Cardiac fibroblast (primary cell): Measurements from ENCODE around the gene GRIK3.

Source experiments
- DNase-seq, 2 donors: peaks; one replicate each; pipeline versions ENCODE4 v3.0.0 to v3.0.0-alpha.2; 2010; ENCODE audit warnings: low read depth in 2 of 2
- H3K4me3 ChIP-seq, 2 donors: replicated peaks in 1 of 2; 1 replicate in 1 of 2; 2 replicates in 1 of 2; pipeline ENCODE4 v1.5.1; 2011; ENCODE audit warnings: low read depth in 2 of 2, low read length in 2 of 2, mild to moderate bottlenecking in 2 of 2, moderate library complexity in 1 of 2
- CTCF ChIP-seq: IDR thresholded peaks from one replicate; pipeline ENCODE4 v1.5.1; 2011; ENCODE audit warnings: low read depth, mild to moderate bottlenecking, low read length, inconsistent platforms

Gene GRIK3

GRCh38 chr1:36857754-36858153 lies 176.6 kb downstream of the GRIK3 start:
- TF ChIP-seq CTCF = no peak
- DNase-seq = no peak

DNA sequence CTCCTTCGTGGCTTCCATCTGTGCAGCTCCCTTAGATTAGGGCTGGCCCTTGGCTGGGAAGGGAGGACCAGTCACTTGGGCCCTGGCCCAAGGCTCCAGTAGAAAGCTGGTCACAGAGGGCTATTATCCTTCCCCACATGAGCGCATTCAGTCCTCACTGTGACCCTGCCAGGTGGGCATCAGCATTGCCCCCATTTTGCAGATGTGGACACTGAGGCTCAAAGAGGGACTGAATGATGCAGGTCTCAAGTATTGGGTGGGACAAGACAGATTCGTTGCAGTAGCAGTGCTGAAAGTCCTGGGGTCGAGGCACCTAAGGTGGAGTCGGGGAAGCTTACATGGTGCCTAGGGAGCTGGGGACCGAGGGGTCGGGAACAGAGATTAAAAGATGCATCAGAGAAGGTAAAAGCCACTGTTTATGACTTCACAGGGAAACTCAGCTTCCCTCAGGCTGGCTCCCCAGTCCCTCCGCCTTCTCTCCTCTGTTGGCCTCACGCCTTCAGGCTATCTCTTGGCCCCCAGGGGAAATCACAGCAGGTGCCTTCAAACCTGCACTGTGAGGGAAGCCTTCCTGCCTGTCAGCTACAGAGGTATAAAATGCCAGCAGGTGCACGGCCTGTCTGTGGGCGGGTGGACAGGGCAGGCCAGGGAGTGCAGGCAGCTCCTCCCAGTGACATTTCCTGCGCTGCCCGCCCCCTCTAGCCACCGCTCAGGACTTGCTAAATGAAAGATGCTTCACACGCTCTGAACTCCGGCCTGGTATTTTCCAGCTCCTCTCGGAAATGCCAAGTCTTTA lies 178.4 kb downstream of the GRIK3 start:
- no peak overlapping the region for H3K4me3 ChIP-seq
- no peak for TF ChIP-seq CTCF
- no peak for DNase-seq

More at GRCh38 chr1:36857754-36858153, 176.6 kb downstream of the GRIK3 start:
- no peak overlapping the region for H3K4me3 ChIP-seq

DNA sequence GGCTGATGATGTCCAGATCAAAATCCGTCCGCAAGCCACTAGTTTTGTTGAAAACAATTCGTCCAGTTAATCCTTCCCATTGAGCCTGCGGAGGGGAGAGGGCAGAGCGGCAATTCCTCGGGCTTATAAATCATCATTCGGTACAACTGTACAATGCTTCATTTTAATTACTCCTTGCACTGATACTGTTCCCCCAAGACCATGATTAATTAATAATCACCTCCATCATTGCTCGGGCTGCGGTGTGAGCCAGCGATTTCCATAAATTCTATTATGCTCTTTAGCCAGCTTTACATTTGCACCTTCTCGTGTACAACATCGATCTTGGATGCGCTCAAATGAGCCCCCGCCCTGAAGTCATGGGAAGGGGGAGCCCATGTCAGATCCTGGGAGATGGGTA lies 180.7 kb downstream of the GRIK3 start:
- DNase-seq = no peak
- no peak for TF ChIP-seq CTCF
- H3K4me3 ChIP-seq = no peak overlapping the region

GRCh38 chr1:36852586-36852985 lies 181.7 kb downstream of the GRIK3 start:
- no peak for DNase-seq
- no peak overlapping the region for H3K4me3 ChIP-seq
- no peak for TF ChIP-seq CTCF

- no peak for TF ChIP-seq CTCF
- no peak for DNase-seq
- no peak overlapping the region for H3K4me3 ChIP-seq
Measured at GRCh38 chr1:36851595-36851994, 182.7 kb downstream of the GRIK3 start.

- H3K4me3 ChIP-seq = no peak overlapping the region
- no peak for DNase-seq
- no peak for TF ChIP-seq CTCF
Measured at GRCh38 chr1:36851087-36851486, 183.2 kb downstream of the GRIK3 start.

DNA sequence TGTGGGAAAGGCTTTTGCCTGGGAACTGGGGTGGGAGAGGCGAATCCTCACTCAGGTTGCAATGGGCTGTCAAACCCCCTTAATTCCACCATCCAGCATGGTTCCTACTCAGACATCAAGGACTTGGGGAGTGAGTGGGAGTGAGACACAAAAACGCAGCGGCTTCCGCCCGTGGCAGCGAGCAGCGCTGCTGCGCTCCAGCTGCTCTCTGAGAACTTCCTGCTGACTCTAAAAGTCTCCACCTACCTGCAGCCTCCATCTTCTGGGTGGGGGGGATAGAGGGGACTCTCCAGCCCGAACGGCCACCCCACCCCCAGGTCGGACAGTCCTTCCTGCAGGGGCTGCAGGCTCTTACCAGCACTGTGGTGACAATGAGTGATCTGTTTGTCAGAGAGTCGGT lies 184.4 kb downstream of the GRIK3 start:
- no peak for TF ChIP-seq CTCF
- H3K4me3 ChIP-seq = no peak overlapping the region
- no peak for DNase-seq
